Measurements from ENCODE around the gene RNF225.

DNA sequence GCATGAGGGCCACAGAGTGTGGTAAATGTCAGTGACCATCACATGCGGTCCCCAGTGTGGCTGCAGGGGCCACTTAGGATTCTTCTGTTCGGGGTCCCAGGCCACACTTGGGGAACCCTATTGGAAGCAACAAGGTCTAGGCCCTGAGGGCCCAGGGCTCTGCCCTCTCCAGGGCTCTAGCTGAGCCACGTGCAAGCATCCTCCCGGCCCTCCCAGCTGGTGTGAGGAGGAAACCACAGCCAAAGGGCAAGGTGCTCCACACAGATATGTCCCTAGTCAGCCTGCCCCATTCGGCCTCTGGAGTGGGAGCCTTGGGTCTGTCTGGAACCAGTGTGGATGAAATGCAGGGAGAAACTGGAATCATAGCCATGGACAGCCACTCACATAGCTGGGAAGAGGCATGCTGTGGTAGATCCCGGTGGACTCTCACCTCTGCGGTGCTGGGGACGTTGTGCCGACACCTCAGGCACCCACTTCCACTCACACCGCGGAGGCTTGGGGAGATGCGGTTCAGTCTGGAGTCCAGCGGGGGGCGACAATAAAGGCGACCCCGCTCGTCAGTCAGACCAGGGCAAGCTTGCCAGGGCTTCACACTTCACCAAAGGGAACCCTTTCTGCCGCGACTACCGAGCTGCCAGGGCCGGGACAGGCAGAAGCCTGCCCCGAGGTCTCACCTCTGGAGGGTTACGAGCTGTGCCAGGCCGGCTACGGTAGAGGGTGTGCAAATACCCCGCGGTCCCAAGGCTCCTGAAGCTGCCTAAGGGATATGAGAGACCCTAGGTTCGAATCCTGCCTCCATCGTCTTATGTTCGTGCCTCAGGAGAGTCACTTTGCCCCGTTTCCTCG is 28.6 kb upstream of the RNF225 start:
- no peak for TF ChIP-seq TAF1 (IDR thresholded peaks at IDR 0.05; ENCODE audit: borderline replicate concordance, insufficient read depth, low read length)
- TF ChIP-seq, protein P1, sequence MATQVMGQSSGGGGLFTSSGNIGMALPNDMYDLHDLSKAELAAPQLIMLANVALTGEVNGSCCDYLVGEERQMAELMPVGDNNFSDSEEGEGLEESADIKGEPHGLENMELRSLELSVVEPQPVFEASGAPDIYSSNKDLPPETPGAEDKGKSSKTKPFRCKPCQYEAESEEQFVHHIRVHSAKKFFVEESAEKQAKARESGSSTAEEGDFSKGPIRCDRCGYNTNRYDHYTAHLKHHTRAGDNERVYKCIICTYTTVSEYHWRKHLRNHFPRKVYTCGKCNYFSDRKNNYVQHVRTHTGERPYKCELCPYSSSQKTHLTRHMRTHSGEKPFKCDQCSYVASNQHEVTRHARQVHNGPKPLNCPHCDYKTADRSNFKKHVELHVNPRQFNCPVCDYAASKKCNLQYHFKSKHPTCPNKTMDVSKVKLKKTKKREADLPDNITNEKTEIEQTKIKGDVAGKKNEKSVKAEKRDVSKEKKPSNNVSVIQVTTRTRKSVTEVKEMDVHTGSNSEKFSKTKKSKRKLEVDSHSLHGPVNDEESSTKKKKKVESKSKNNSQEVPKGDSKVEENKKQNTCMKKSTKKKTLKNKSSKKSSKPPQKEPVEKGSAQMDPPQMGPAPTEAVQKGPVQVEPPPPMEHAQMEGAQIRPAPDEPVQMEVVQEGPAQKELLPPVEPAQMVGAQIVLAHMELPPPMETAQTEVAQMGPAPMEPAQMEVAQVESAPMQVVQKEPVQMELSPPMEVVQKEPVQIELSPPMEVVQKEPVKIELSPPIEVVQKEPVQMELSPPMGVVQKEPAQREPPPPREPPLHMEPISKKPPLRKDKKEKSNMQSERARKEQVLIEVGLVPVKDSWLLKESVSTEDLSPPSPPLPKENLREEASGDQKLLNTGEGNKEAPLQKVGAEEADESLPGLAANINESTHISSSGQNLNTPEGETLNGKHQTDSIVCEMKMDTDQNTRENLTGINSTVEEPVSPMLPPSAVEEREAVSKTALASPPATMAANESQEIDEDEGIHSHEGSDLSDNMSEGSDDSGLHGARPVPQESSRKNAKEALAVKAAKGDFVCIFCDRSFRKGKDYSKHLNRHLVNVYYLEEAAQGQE (IDR thresholded peaks at IDR 0.05; ENCODE audit: insufficient read depth in 1 of 2, low read depth in 2 of 2, low read length in 2 of 2) = no peak
- TF ChIP-seq SIN3A (IDR thresholded peaks at IDR 0.05; ENCODE audit: borderline replicate concordance, insufficient read depth, low read length) = no peak
- no peak for TF ChIP-seq POLR2AphosphoS5 (IDR thresholded peaks at IDR 0.05; ENCODE audit: low read depth, low read length)

Data from PFSK-1 (cell line).